ENCODE measurements around the gene KRTAP10-12.
"Not testable (repeated sequence)": the region's sequence is repeated elsewhere in the genome, so short reads cannot be mapped to it uniquely, and the experiment has no call there.

The KRTAP10-12 gene, protein sequence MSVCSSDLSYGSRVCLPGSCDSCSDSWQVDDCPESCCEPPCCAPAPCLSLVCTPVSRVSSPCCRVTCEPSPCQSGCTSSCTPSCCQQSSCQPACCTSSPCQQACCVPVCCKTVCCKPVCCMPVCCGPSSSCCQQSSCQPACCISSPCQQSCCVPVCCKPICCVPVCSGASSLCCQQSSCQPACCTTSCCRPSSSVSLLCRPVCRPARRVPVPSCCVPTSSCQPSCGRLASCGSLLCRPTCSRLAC

DNA sequence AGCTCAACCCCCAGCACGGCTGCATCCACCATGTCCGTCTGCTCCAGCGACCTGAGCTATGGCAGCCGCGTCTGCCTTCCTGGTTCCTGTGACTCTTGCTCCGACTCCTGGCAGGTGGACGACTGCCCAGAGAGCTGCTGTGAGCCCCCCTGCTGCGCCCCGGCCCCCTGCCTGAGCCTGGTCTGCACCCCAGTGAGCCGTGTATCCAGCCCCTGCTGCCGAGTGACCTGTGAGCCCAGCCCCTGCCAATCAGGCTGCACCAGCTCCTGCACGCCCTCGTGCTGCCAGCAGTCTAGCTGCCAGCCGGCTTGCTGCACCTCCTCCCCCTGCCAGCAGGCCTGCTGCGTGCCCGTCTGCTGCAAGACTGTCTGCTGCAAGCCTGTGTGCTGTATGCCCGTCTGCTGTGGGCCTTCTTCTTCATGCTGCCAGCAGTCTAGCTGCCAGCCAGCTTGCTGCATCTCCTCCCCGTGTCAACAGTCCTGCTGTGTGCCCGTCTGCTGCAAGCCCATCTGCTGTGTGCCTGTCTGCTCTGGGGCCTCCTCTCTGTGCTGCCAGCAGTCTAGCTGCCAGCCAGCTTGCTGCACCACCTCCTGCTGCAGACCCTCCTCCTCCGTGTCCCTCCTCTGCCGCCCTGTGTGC, at the start of gene KRTAP10-12:
Gene KRTAP10-12, plus strand, starts transcription at position 1 of the 639 bp plus-strand sequence. Its CDS starts 30 bp downstream, at position 31.
- DNase-seq (ENCODE audit: extremely low read depth, insufficient read length); H3K36me3 ChIP-seq (ENCODE audit: control insufficient read depth, insufficient read depth, low read length); H3K27me3 ChIP-seq (replicated peaks; ENCODE audit: control insufficient read depth, insufficient read depth, low read length); H3K4me3 ChIP-seq (replicated peaks; ENCODE audit: low read depth, low read length): not testable (repeated sequence)

DNA sequence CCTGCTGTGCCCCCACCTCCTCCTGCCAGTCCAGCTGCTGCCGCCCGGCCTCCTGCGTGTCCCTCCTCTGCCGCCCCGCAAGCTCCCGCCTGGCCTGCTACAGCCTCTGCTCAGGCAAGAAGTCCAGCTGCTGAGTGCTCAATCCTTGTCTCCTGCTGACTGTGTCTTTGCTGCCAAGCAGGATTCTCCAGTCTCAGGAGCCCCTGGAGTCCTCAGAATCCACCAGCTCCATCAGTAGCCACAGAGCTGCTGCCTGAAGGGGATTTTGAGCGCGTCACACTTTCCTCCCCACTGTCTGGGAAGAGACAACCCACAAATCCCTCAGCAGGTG, 49.8 kb upstream of the KRTAP10-12 start:
- no peaks in the 10 kb centered on the region for H3K27me3 ChIP-seq (replicated peaks; ENCODE audit: control insufficient read depth, insufficient read depth, low read length)
- no peaks in the 10 kb centered on the region for H3K36me3 ChIP-seq (ENCODE audit: control insufficient read depth, insufficient read depth, low read length)
- TF ChIP-seq, protein P1, sequence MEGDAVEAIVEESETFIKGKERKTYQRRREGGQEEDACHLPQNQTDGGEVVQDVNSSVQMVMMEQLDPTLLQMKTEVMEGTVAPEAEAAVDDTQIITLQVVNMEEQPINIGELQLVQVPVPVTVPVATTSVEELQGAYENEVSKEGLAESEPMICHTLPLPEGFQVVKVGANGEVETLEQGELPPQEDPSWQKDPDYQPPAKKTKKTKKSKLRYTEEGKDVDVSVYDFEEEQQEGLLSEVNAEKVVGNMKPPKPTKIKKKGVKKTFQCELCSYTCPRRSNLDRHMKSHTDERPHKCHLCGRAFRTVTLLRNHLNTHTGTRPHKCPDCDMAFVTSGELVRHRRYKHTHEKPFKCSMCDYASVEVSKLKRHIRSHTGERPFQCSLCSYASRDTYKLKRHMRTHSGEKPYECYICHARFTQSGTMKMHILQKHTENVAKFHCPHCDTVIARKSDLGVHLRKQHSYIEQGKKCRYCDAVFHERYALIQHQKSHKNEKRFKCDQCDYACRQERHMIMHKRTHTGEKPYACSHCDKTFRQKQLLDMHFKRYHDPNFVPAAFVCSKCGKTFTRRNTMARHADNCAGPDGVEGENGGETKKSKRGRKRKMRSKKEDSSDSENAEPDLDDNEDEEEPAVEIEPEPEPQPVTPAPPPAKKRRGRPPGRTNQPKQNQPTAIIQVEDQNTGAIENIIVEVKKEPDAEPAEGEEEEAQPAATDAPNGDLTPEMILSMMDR (IDR thresholded peaks at IDR 0.05; ENCODE audit: insufficient read depth, low read length, poor library complexity, severe bottlenecking): no peak
- no peak for DNase-seq (ENCODE audit: extremely low read depth, insufficient read length)
- H3K4me3 ChIP-seq (replicated peaks; ENCODE audit: low read depth, low read length): no peak overlapping the region

DNA sequence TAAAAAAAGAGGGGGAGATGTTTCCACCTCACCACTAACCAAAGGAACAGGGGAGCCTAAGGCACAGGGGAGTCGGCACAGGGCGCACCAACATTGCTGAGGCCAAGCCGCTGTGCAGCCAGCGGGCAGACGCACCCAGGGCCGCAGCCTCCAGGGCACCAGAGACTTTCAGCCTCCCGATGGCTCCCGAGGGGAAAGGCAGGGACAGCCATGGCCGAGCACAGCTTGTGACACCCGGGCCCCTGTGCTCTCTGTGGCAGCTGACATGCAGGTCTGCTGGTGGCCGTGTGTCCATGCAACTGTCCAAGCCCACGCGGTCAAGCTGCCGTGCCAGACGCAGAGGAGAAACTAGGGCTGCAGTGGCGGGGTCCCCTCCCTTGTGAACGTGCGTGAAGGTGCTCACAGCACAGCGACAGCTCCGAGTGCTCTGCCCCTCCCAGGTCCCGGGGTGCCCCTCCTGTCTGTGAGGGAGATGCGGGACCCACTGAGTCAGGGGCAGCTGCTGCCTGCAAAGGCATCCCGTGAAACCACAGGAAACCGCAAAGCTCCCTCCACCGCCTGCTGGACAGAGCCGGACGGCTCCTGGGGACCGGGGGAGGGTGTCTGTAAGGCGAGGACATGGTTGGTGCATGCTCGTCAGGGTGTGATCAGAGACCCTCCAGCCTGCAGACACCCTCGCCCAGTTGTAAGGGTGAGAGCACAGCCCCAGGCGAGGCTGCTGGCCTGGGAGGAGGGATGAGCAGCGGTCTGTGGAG, 48.2 kb upstream of the KRTAP10-12 start:
- no peaks in the 10 kb centered on the region for H3K36me3 ChIP-seq (ENCODE audit: control insufficient read depth, insufficient read depth, low read length)
- TF ChIP-seq, protein P1 (IDR thresholded peaks at IDR 0.05; ENCODE audit: insufficient read depth, low read length, poor library complexity, severe bottlenecking): no peak
- no peaks in the 10 kb centered on the region for H3K27me3 ChIP-seq (replicated peaks; ENCODE audit: control insufficient read depth, insufficient read depth, low read length)
- DNase-seq (ENCODE audit: extremely low read depth, insufficient read length): no peak
- H3K4me3 ChIP-seq (replicated peaks; ENCODE audit: low read depth, low read length): no peak overlapping the region

DNA sequence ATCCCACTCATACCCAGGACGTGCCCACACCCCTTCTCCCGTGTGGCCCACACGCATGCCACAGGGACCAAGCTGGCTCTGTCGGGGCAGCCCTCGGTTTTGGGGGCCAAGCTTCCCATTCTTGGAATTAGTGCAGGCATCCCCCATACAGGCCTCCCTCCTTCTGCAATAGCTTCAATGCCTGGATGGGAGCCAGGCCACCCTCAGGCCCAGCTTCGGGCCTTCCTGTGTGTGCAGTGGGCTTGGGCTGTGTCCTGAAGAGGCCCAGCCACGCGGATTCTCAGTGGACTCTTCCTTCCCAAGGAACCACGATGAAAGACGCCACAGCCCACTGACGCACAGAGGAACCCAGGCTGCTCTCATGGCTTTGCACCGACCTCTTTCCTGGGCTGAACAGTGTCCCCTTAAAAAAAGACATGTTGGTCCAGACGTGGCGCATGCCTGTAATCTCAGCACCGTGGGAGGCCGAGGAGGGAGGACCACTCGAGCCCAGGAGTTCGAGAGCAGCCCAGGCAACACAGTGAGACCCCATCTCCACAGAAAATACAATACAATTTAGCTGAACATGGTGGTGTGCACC, 47.4 kb upstream of the KRTAP10-12 start:
- DNase-seq (ENCODE audit: extremely low read depth, insufficient read length): no peak

DNA sequence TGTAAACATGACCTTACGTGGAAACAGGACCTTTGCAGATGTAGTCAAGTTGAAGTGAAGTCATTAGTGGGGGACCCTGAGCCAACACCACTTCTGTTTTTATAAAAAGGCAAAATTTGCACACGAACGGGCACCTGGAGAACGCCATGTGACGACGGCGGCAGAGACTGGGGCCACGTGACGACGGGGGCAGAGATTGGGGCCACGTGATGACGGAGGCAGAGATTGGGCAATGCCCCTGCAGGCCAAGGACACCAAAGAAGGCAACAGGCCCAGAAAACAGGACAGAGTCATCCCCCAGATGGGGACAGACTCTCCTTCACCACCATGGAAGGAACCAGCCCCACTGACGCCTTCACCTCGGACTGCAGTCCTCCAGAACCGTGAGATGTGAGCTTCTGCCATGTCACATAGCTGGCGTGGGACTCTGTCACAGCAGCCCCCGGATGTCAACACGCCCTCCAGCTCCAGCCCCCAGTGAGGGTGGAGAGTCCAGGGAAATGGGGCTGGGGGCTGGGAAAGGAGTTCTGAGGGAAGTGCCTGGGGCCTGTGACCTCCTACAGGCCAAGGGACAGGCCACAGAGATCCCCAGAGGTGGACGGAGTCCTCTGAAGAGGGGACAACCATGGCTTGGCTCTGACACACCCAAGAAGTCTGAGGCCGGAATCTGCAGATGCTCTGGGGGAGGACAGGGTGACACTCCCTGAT, 46.6 kb upstream of the KRTAP10-12 start:
- no peak for DNase-seq (ENCODE audit: extremely low read depth, insufficient read length)
- H3K4me3 ChIP-seq (replicated peaks; ENCODE audit: low read depth, low read length): no peak overlapping the region

More for the DNA sequence above, 47.4 kb upstream of the KRTAP10-12 start:
- H3K36me3 ChIP-seq (ENCODE audit: control insufficient read depth, insufficient read depth, low read length): no peaks in the 10 kb centered on the region
- no peak overlapping the region for H3K4me3 ChIP-seq (replicated peaks; ENCODE audit: low read depth, low read length)
- H3K27me3 ChIP-seq (replicated peaks; ENCODE audit: control insufficient read depth, insufficient read depth, low read length): no peaks in the 10 kb centered on the region
- TF ChIP-seq, protein P1 (IDR thresholded peaks at IDR 0.05; ENCODE audit: insufficient read depth, low read length, poor library complexity, severe bottlenecking): no peak

More for the DNA sequence above, 46.6 kb upstream of the KRTAP10-12 start:
- H3K36me3 ChIP-seq (ENCODE audit: control insufficient read depth, insufficient read depth, low read length): no peaks in the 10 kb centered on the region
- H3K27me3 ChIP-seq (replicated peaks; ENCODE audit: control insufficient read depth, insufficient read depth, low read length): no peaks in the 10 kb centered on the region
- TF ChIP-seq, protein P1 (IDR thresholded peaks at IDR 0.05; ENCODE audit: insufficient read depth, low read length, poor library complexity, severe bottlenecking): no peak

Measured in GM06990 (cell line).